ENCODE measurements around the gene RAB36. TPM values are rescaled to one million over a fixed set of nuclear protein-coding genes. Genes with fewer than 3 reads are reported as not detected.

The RAB36 gene
- total RNA-seq, 3 donors from 2014 or later: 1.0 to 6.4 (median 1.2) TPM

DNA sequence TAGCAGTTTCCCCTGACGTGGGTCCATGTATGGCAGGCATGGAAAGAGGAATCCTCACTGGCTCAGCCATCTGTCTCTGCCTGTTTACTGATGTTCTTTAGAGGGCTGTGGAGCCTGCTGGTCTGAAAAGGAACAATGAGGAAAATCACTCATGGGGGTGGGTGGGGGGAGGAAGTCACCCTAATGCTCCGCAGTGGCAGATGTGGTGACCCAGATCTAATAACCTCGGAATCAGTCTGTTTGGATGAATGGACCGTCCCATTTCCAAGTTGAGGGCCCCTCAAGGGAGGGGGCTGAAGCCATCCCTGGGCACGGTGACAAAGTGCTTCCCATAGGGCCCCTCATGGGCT lies 39.5 kb downstream of the RAB36 start:
- Histone ChIP-seq H3K36me3 (ENCODE audit: low read depth) (no peaks in the 10 kb centered on the region), H3K4me3 (no peak overlapping the region), H3K4me1 (ENCODE audit: low read depth) (peaks cover 30% of the 10 kb centered on the region), H3K9me3 (no peaks in the 10 kb centered on the region)
- ATAC-seq: no peak
- intact Hi-C loops (cut with DNase I, micrococcal nuclease): no loop called here
- DNase-seq: no peak
- TF ChIP-seq, protein P1, sequence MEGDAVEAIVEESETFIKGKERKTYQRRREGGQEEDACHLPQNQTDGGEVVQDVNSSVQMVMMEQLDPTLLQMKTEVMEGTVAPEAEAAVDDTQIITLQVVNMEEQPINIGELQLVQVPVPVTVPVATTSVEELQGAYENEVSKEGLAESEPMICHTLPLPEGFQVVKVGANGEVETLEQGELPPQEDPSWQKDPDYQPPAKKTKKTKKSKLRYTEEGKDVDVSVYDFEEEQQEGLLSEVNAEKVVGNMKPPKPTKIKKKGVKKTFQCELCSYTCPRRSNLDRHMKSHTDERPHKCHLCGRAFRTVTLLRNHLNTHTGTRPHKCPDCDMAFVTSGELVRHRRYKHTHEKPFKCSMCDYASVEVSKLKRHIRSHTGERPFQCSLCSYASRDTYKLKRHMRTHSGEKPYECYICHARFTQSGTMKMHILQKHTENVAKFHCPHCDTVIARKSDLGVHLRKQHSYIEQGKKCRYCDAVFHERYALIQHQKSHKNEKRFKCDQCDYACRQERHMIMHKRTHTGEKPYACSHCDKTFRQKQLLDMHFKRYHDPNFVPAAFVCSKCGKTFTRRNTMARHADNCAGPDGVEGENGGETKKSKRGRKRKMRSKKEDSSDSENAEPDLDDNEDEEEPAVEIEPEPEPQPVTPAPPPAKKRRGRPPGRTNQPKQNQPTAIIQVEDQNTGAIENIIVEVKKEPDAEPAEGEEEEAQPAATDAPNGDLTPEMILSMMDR (IDR thresholded peaks at IDR 0.05): no peak

DNA sequence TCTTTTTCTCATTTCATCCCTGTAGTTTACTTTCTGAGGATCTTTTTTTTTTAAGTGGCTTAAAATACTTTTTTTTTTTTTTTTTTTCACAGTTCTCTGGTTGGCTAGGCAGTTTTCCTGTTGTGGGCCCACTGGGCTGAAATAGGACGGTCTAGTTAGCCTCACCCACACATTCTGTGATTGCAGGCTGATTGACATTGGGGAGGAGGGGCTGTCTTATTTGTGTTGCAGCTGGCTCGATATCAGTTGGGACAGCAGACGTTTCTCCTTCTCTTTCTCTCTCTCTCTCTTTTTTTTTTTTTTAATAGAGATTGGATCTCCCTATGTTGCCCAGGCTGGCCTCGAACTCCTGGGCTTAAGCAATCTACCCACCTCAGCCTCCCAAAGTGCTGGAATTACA lies 41.9 kb downstream of the RAB36 start:
- intact Hi-C loops (cut with DNase I, micrococcal nuclease): no loop called here
- Histone ChIP-seq H3K9me3 (no peaks in the 10 kb centered on the region), H3K36me3 (ENCODE audit: low read depth) (no peaks in the 10 kb centered on the region), H3K4me1 (ENCODE audit: low read depth) (peaks cover 20% of the 10 kb centered on the region), H3K4me3 (no peak overlapping the region)
- TF ChIP-seq, protein P1 (IDR thresholded peaks at IDR 0.05): no peak
- DNase-seq (peak in 1 of 3 donors; percentile 5), ATAC-seq (no peak)

DNA sequence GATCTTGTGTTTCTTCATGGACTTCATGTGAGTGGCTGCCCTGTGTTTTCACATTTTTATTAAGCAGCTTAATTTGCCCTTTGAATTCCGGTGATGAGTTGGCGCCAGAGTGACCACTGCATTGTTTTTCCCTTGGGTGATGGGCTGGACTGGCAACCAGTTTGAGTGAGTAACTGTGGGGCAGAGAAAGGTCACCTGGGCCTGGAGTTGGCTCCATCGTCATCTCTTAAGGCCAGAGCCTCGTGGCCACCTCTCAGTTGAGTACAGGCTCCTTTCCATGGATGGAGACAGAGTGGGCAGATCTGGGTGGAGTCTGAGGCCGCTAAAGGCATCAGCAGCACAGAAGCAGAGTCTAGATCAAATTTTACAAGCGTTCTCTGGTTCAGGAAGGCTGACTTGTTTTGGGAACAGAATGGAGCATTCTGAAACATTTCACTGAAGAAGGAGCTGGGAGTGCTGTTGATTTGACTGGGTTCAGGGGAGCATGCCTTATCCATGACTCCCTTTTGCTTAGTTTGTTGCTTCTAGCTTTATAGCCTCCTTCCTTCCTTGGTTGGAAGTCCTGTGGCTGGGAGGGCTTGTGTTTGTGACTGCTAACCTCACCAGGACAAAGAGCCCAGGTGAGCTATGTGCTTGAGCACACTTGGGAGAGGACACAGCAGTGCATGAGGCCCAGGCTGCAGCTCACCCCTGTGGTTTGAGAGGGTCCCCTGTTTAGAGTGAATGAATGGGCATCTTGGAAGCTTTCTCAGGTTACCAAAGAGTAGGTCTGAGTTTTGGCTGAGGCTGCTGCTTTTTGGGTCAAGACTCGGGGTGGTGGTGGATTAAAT lies 42.8 kb downstream of the RAB36 start:
- TF ChIP-seq, protein P1 (IDR thresholded peaks at IDR 0.05): no peak
- DNase-seq: peak in 1 of 3 donors; percentile 14
- H3K4me1 ChIP-seq (ENCODE audit: low read depth): peaks cover 12% of the 10 kb centered on the region
- H3K36me3 ChIP-seq (ENCODE audit: low read depth): no peaks in the 10 kb centered on the region
- intact Hi-C loops (cut with DNase I, micrococcal nuclease): no loop called here
- ATAC-seq: no peak
- no peaks in the 10 kb centered on the region for H3K9me3 ChIP-seq
- no peak overlapping the region for H3K4me3 ChIP-seq

DNA sequence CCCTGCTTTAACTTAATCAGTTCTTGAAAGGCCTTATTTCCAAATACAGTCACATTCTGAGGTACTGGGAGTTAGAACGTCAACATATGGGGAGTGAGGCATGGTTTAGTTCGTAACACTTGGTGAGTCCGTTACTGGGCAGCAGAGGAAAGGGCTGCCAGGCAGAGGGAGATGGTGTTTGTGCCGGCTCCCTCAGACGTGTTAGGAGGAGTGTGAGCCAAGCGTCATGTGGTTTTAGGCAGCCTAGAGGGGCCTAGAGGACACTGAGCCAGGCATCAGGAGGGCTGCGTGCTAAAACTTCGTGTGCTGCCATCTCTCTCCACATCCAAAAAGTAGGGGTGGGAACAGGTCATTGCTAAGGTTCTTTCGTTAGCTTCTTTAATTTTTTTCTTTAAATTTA lies 45.2 kb downstream of the RAB36 start:
- TF ChIP-seq, protein P1 (IDR thresholded peaks at IDR 0.05): no peak
- Histone ChIP-seq H3K4me1 (ENCODE audit: low read depth) (no peaks in the 10 kb centered on the region), H3K36me3 (ENCODE audit: low read depth) (no peaks in the 10 kb centered on the region), H3K9me3 (no peaks in the 10 kb centered on the region), H3K4me3 (no peak overlapping the region)
- ATAC-seq (no peak), DNase-seq (no peak)
- intact Hi-C loops (cut with DNase I, micrococcal nuclease): no loop called here

DNA sequence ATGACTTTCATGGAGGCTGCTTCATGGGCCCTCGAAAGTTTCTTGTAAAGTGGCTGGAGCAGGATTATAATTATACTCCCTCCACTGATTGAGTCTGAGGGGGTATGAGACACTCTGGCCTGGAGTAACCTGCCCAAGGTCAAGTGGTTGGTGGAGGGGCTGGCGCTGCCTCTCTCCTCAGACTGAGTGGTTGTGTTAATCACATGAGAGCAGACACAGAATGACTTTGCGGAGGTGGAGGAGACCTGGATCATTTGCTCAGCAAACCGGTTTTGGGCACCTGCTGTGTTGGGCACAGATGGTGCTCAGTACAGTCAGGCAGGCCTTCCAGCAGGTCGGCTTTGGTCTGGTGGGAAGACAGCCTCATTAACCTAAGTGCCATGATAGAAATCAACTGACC lies 46.9 kb downstream of the RAB36 start:
- DNase-seq: no peak
- intact Hi-C loops (cut with DNase I, micrococcal nuclease): no loop called here
- no peaks in the 10 kb centered on the region for H3K4me1 ChIP-seq (ENCODE audit: low read depth)
- TF ChIP-seq, protein P1 (IDR thresholded peaks at IDR 0.05): no peak
- ATAC-seq: peak; percentile 34
- H3K4me3 ChIP-seq: no peak overlapping the region
- H3K36me3 ChIP-seq (ENCODE audit: low read depth): no peaks in the 10 kb centered on the region
- H3K9me3 ChIP-seq: no peaks in the 10 kb centered on the region
